ENCODE results near the gene PIAS4. TPM values are rescaled to one million over a fixed set of nuclear protein-coding genes. Genes with fewer than 3 reads are reported as not detected.

The PIAS4 gene
- total RNA-seq, 3 donors from 2014 or later: 9.4 to 17.0 (median 15.7) TPM

GRCh38 chr19:4065430-4066175 is 58.1 kb downstream of the PIAS4 start:
- Histone ChIP-seq H3K9me3 (no peaks in the 10 kb centered on the region), H3K27me3 (no peaks in the 10 kb centered on the region), H3K36me3 (no peaks in the 10 kb centered on the region), H3K4me1 (peaks cover 29 to 31% of the 10 kb centered on the region in 2 donors), H3K27ac (peak overlapping the region; percentile 97 to 100), H3K4me3 (peak overlapping the region; percentile 83 to 100 (median 98))
- peak; percentile 95 to 97 for DNase-seq (ENCODE audit: low spot score in 2 of 2)
- TF ChIP-seq POLR2A (IDR thresholded peaks at IDR 0.05) (no peak), POLR2AphosphoS5 (IDR thresholded peaks at IDR 0.05) (peak in 1 of 3 donors; percentile 58)
- TF ChIP-seq, protein P1, sequence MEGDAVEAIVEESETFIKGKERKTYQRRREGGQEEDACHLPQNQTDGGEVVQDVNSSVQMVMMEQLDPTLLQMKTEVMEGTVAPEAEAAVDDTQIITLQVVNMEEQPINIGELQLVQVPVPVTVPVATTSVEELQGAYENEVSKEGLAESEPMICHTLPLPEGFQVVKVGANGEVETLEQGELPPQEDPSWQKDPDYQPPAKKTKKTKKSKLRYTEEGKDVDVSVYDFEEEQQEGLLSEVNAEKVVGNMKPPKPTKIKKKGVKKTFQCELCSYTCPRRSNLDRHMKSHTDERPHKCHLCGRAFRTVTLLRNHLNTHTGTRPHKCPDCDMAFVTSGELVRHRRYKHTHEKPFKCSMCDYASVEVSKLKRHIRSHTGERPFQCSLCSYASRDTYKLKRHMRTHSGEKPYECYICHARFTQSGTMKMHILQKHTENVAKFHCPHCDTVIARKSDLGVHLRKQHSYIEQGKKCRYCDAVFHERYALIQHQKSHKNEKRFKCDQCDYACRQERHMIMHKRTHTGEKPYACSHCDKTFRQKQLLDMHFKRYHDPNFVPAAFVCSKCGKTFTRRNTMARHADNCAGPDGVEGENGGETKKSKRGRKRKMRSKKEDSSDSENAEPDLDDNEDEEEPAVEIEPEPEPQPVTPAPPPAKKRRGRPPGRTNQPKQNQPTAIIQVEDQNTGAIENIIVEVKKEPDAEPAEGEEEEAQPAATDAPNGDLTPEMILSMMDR (IDR thresholded peaks at IDR 0.05): no peak
- intact Hi-C loops (cut with DNase I; ENCODE audit: low total_unique reads): no loop called here

- Histone ChIP-seq H3K27me3 (no peaks in the 10 kb centered on the region), H3K9me3 (no peaks in the 10 kb centered on the region), H3K27ac (peak overlapping the region; percentile 96 to 100), H3K4me1 (peaks cover 25% of the 10 kb centered on the region in 2 donors), H3K4me3 (peak overlapping the region; percentile 83 to 100 (median 98)), H3K36me3 (no peaks in the 10 kb centered on the region)
- intact Hi-C loops (cut with DNase I; ENCODE audit: low total_unique reads): no loop called here
- no peak for DNase-seq (ENCODE audit: low spot score in 2 of 2)
- TF ChIP-seq, protein P1 (IDR thresholded peaks at IDR 0.05): no peak
- TF ChIP-seq POLR2A (IDR thresholded peaks at IDR 0.05) (no peak), POLR2AphosphoS5 (IDR thresholded peaks at IDR 0.05) (no peak)
Measured at GRCh38 chr19:4066176-4066606, 58.7 kb downstream of the PIAS4 start.

GRCh38 chr19:4066682-4067395 is 59.3 kb downstream of the PIAS4 start, which contains the start of gene ZBTB7A:
Gene ZBTB7A (minus strand): TSS chr19:4066899. CDS start chr19:4055232, 11,667 bp downstream.
- H3K27ac ChIP-seq: peak within 1 kb of the TSS; percentile 96 to 100
- intact Hi-C loops (cut with DNase I; ENCODE audit: low total_unique reads): no loop called here
- H3K36me3 ChIP-seq: no peaks in the 10 kb centered on the region
- TF ChIP-seq, protein P1 (IDR thresholded peaks at IDR 0.05): peak in 1 of 3 donors; percentile 8
- no peak for TF ChIP-seq POLR2A (IDR thresholded peaks at IDR 0.05)
- peak in 2 of 3 donors; percentile 17 to 23 for TF ChIP-seq POLR2AphosphoS5 (IDR thresholded peaks at IDR 0.05)
- peak within 1 kb of the TSS; percentile 83 to 100 (median 98) for H3K4me3 ChIP-seq
- peak; percentile 79 to 84 for DNase-seq (ENCODE audit: low spot score in 2 of 2)
- H3K27me3 ChIP-seq: no peaks in the 10 kb centered on the region
- peaks cover 18 to 20% of the 10 kb centered on the region in 2 donors for H3K4me1 ChIP-seq
- no peaks in the 10 kb centered on the region for H3K9me3 ChIP-seq

DNA sequence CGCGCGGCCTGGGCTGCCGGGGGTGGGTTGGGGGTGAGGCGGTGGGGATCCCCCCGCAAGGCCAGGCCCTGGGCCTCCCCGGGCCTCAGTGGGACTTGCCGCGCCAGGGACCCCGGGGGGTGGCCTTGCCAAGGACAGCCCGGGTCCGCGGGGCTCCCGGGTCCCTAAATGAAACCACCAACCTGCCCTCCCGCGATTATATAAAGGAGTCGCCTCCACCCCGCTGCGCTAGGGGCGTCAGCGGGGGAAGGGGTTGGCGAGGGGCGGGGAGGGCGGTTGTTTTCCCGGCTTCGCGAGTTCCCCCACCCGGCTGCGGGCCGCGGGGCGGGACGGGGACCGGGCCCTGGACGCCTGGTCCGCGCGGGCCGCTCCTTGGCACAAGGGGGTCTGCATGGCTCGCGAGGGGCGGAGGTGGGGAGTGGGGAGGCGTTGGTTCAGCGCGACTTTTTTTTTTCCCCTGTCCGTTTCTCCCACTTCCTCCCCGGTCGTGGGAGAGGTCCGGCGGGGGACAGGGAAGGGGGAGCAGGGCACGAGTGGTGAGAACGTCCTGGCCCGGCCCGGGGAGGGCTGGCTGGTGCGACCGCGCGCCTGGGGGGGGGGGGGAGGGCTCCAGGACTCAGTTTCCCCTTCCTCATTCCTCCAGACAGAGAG is 60.0 kb downstream of the PIAS4 start:
- H3K27me3 ChIP-seq: no peaks in the 10 kb centered on the region
- H3K27ac ChIP-seq: peak overlapping the region; percentile 96 to 100
- intact Hi-C loops (cut with DNase I; ENCODE audit: low total_unique reads): no loop called here
- TF ChIP-seq, protein P1 (IDR thresholded peaks at IDR 0.05): no peak
- TF ChIP-seq POLR2AphosphoS5 (IDR thresholded peaks at IDR 0.05): peak in 1 of 3 donors; percentile 29
- no peak for DNase-seq (ENCODE audit: low spot score in 2 of 2)
- H3K36me3 ChIP-seq: no peaks in the 10 kb centered on the region
- peak overlapping the region; percentile 83 to 100 (median 98) for H3K4me3 ChIP-seq
- H3K9me3 ChIP-seq: no peaks in the 10 kb centered on the region
- H3K4me1 ChIP-seq: peaks cover 12 to 13% of the 10 kb centered on the region in 2 donors
